H9 (cell line): ENCODE results near the gene KRTAP10-3. TPM values are rescaled to one million over a fixed set of nuclear protein-coding genes. Genes with fewer than 3 reads are reported as not detected.
A peak's percentile ranks its signal among the peaks of the same experiment; 100 is the strongest.

Source experiments
- DNase-seq: peaks from one replicate; pipeline ENCODE4 v3.0.0-alpha.2; 2017
- H2AFZ ChIP-seq: one replicate; pipeline ENCODE4 v1.6.1; 2013; ENCODE audit warnings: mild to moderate bottlenecking, low read length, control low read depth, moderate library complexity
- H2AK5ac ChIP-seq: 2 replicates; pipeline ENCODE4 v1.6.1; 2013; ENCODE audit warnings: low read length, control low read depth, mixed read lengths; ENCODE audit not compliant: insufficient read length
- H2BK120ac ChIP-seq: one replicate; pipeline ENCODE4 v1.6.1; 2013; ENCODE audit warnings: low read depth, mild to moderate bottlenecking, low read length, control low read depth, inconsistent platforms; ENCODE audit not compliant: poor library complexity, severe bottlenecking
- H2BK12ac ChIP-seq: 2 replicates; pipeline ENCODE4 v1.6.1; 2013; ENCODE audit warnings: low read length, control low read depth, mixed read lengths, low read depth; ENCODE audit not compliant: insufficient read length
- H2BK15ac ChIP-seq: 2 replicates; pipeline ENCODE4 v1.6.1; 2013; ENCODE audit warnings: low read depth, low read length, control low read depth
- H2BK20ac ChIP-seq: one replicate; pipeline ENCODE4 v1.6.1; 2013; ENCODE audit warnings: low read depth, mild to moderate bottlenecking, low read length, control low read depth, inconsistent platforms; ENCODE audit not compliant: poor library complexity, severe bottlenecking
- H2BK5ac ChIP-seq: 2 replicates; pipeline ENCODE4 v1.6.1; 2013; ENCODE audit warnings: low read length, control low read depth, mixed read lengths; ENCODE audit not compliant: insufficient read length
- H3K14ac ChIP-seq: 2 replicates; pipeline ENCODE4 v1.6.1; 2013; ENCODE audit warnings: low read length, control low read depth; ENCODE audit not compliant: insufficient read depth
- H3K18ac ChIP-seq: 2 replicates; pipeline ENCODE4 v1.6.1; 2013; ENCODE audit warnings: low read depth, mild to moderate bottlenecking, mixed read lengths, low read length, control low read depth; ENCODE audit not compliant: insufficient read length
- H3K23ac ChIP-seq: 2 replicates; pipeline ENCODE4 v1.6.1; 2013; ENCODE audit warnings: low read length, control low read depth, mixed read lengths, low read depth; ENCODE audit not compliant: insufficient read length
- H3K23me2 ChIP-seq: 2 replicates; pipeline ENCODE4 v1.6.1; 2013; ENCODE audit warnings: low read depth, mild to moderate bottlenecking, mixed read lengths, low read length, control low read depth; ENCODE audit not compliant: insufficient read length, poor library complexity, severe bottlenecking
- H3K27ac ChIP-seq: 2 replicates; pipeline ENCODE4 v1.5.1; 2013; ENCODE audit warnings: low read length, control low read depth, mixed read lengths, low read depth; ENCODE audit not compliant: insufficient read length
- H3K27me3 ChIP-seq: 2 replicates; pipeline ENCODE4 v1.6.1; 2013; ENCODE audit warnings: low read length, control low read depth, inconsistent platforms; ENCODE audit not compliant: insufficient read depth
- H3K4ac ChIP-seq: 2 replicates; pipeline ENCODE4 v1.6.1; 2013; ENCODE audit warnings: low read depth, mild to moderate bottlenecking, control low read depth, inconsistent platforms, low read length, moderate library complexity
- H3K4me1 ChIP-seq: 2 replicates; pipeline ENCODE4 v1.6.1; 2013; ENCODE audit warnings: low read length, control low read depth, inconsistent platforms; ENCODE audit not compliant: insufficient read depth
- H3K4me2 ChIP-seq: 2 replicates; pipeline ENCODE4 v1.6.1; 2013; ENCODE audit warnings: low read length, control low read depth, mixed read lengths; ENCODE audit not compliant: insufficient read length, insufficient read depth
- H3K56ac ChIP-seq: 2 replicates; pipeline ENCODE4 v1.6.1; 2013; ENCODE audit warnings: low read depth, mild to moderate bottlenecking, mixed read lengths, low read length, control low read depth; ENCODE audit not compliant: insufficient read length
- H3K79me1 ChIP-seq: 2 replicates; pipeline ENCODE4 v1.6.1; 2013; ENCODE audit warnings: low read depth, mild to moderate bottlenecking, moderate library complexity, low read length, control low read depth, inconsistent platforms; ENCODE audit not compliant: insufficient read depth, poor library complexity, severe bottlenecking
- H3K79me2 ChIP-seq: 2 replicates; pipeline ENCODE4 v1.6.1; 2013; ENCODE audit warnings: low read length, control low read depth, inconsistent platforms; ENCODE audit not compliant: insufficient read depth
- H3K9ac ChIP-seq: 2 replicates; pipeline ENCODE4 v1.6.1; 2013; ENCODE audit warnings: low read length, control low read depth, mixed read lengths; ENCODE audit not compliant: insufficient read length; ENCODE audit errors: extremely low read depth
- H3K9me3 ChIP-seq: one replicate; pipeline ENCODE4 v1.6.1; 2013; ENCODE audit warnings: low read depth, low read length, inconsistent platforms; ENCODE audit not compliant: control insufficient read depth
- H3T11ph ChIP-seq: one replicate; pipeline ENCODE4 v1.6.1; 2013; ENCODE audit warnings: mild to moderate bottlenecking, low read length, control low read depth, inconsistent platforms
- H4K20me1 ChIP-seq: one replicate; pipeline ENCODE4 v1.6.1; 2013; ENCODE audit not compliant: control insufficient read depth, insufficient read length, insufficient read depth
- H4K5ac ChIP-seq: 2 replicates; pipeline ENCODE4 v1.6.1; 2013; ENCODE audit warnings: low read depth, mild to moderate bottlenecking, mixed read lengths, low read length, control low read depth; ENCODE audit not compliant: insufficient read length
- H4K8ac ChIP-seq: replicated peaks from 2 replicates; pipeline ENCODE4 v1.6.1; 2013; ENCODE audit warnings: low read length, control low read depth, mixed read lengths, low read depth; ENCODE audit not compliant: insufficient read length
- H4K91ac ChIP-seq: 2 replicates; pipeline ENCODE4 v1.6.1; 2013; ENCODE audit warnings: low read depth, mild to moderate bottlenecking, moderate library complexity, mixed read lengths, low read length, control low read depth; ENCODE audit not compliant: insufficient read length
- H3K27ac Mint-ChIP-seq, 3 experiments: 2 replicates in 2 of 3; 3 replicates in 1 of 3; pipeline ENCODE4 v1.8.0; 2020 to 2021; ENCODE audit warnings: mixed read lengths in 3 of 3, mild to moderate bottlenecking in 1 of 3, moderate library complexity in 1 of 3
- H3K27me3 Mint-ChIP-seq: 2 replicates; pipeline ENCODE4 v1.8.0; 2021; ENCODE audit warnings: low read depth, mild to moderate bottlenecking, moderate library complexity, mixed read lengths
- H3K36me3 Mint-ChIP-seq, 3 experiments: 2 replicates in 2 of 3; 3 replicates in 1 of 3; pipeline ENCODE4 v1.8.0; 2020 to 2021; ENCODE audit warnings: low read depth in 3 of 3, mixed read lengths in 3 of 3; ENCODE audit not compliant: insufficient read depth in 1 of 3
- H3K4me1 Mint-ChIP-seq, 2 experiments: 2 replicates each; pipeline ENCODE4 v1.8.0; 2020; ENCODE audit warnings: mixed read lengths in 2 of 2
- H3K4me3 Mint-ChIP-seq, 2 experiments: 2 replicates in 1 of 2; 3 replicates in 1 of 2; pipeline ENCODE4 v1.8.0; 2020 to 2021; ENCODE audit warnings: mild to moderate bottlenecking in 2 of 2, mixed read lengths in 2 of 2, moderate library complexity in 1 of 2
- H3K9me3 Mint-ChIP-seq, 2 experiments: 2 replicates in 1 of 2; 3 replicates in 1 of 2; pipeline ENCODE4 v1.8.0; 2020; ENCODE audit warnings: mild to moderate bottlenecking in 2 of 2, mixed read lengths in 2 of 2, moderate library complexity in 1 of 2
- CTCF ChIP-seq: fragments of 200-600 bp; sonication (generic); conservative IDR thresholded peaks from 3 replicates; pipeline ENCODE4 v1.8.0; 2021; ENCODE audit warnings: antibody characterized with exemption, mild to moderate bottlenecking
- WGBS: extraction: QIAGEN DNeasy Blood & Tissue Kit; methylation state at CpG from one replicate; pipeline ENCODE4 v1.1.7; 2013; ENCODE audit warnings: missing lambda C conversion rate, low lambda C conversion rate, mixed read lengths; ENCODE audit not compliant: insufficient read length; ENCODE audit errors: extremely low coverage; 5-methylcytosine and 5-hydroxymethylcytosine counted together
- total RNA-seq: library from RNA; stranded (reverse); gene quantifications from 2 replicates; pipeline ENCODE4 v1.2.1, GENCODE V29; 2021

KRTAP10-3 gene
- total RNA-seq, 1 experiment from 2014 or later = not detected

DNA sequence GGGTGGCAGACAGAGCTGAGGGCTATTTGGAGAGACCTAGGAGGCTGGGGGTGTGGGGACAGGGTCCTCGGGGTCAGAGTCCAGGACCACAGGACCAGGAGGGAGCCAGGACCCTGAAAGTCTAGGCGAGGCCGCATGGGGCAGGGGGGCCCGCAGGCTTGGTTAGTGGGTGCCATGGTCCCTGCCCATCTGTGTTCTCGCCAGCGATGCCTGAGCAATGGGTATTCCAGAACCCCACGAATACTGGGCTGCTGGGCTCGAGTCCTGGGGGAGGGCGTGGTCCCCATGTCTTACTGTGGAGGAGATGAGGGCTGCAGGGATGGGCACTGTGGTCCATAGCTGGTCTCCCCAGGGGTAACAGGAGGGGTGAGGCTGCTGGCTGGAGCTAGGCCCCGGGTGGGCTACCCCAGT lies 31.7 kb upstream of the KRTAP10-3 start:
- Histone ChIP-seq H3K23ac (no peak overlapping the region), H4K20me1 (no peaks in the 10 kb centered on the region), H3K18ac (no peak overlapping the region), H3K79me2 (no peaks in the 10 kb centered on the region), H3K27me3 (no peaks in the 10 kb centered on the region), H3K23me2 (no peaks in the 10 kb centered on the region), H3T11ph (no peak overlapping the region), H4K91ac (no peak overlapping the region), H4K5ac (no peak overlapping the region), H2BK20ac (no peak overlapping the region), H3K56ac (no peak overlapping the region), H2AK5ac (no peak overlapping the region), H3K9ac (no peak overlapping the region), H3K4me2 (no peak overlapping the region), H3K4me1 (no peaks in the 10 kb centered on the region; the same call in 1 of the 2 replicates), H3K4ac (no peak overlapping the region), H2BK15ac (no peak overlapping the region), H2AFZ (no peak overlapping the region), H3K9me3 (no peaks in the 10 kb centered on the region), H4K8ac (no peak overlapping the region), H3K14ac (0 out of 2 replicates have a peak overlapping the region, but pooled peaks have one; percentile 33), H2BK12ac (no peak overlapping the region), H2BK5ac (no peak overlapping the region), H3K27ac (no peak overlapping the region), H3K79me1 (no peaks in the 10 kb centered on the region), H2BK120ac (no peak overlapping the region)
- Mint-ChIP-seq H3K4me3 (no peak overlapping the region), H3K27me3 (peaks cover 7% of the 10 kb centered on the region), H3K4me1 (peaks cover 27 to 32% of the 10 kb centered on the region in 2 experiments), H3K27ac (no peak overlapping the region; a peak in 1 of 7 replicates), H3K36me3 (no peaks in the 10 kb centered on the region), H3K9me3 (peaks cover 0 to 3% of the 10 kb centered on the region in 2 experiments; a peak in 2 of 5 replicates)
- no peak for DNase-seq
- no peak for TF ChIP-seq CTCF
- no CpG with 5 or more reads among the region's 10 CpGs for WGBS
